Activated CD8-positive, alpha-beta memory T cell treated with anti-CD3 and anti-CD28 coated beads, Interleukin-2, amount 50 U/mL, for 4 hours (primary cell): ENCODE data around the gene BCAP31.

Experiments
- DNase-seq: peaks from one replicate; pipeline ENCODE4 v3.0.0-alpha.2; 2020

The BCAP31 gene

DNA sequence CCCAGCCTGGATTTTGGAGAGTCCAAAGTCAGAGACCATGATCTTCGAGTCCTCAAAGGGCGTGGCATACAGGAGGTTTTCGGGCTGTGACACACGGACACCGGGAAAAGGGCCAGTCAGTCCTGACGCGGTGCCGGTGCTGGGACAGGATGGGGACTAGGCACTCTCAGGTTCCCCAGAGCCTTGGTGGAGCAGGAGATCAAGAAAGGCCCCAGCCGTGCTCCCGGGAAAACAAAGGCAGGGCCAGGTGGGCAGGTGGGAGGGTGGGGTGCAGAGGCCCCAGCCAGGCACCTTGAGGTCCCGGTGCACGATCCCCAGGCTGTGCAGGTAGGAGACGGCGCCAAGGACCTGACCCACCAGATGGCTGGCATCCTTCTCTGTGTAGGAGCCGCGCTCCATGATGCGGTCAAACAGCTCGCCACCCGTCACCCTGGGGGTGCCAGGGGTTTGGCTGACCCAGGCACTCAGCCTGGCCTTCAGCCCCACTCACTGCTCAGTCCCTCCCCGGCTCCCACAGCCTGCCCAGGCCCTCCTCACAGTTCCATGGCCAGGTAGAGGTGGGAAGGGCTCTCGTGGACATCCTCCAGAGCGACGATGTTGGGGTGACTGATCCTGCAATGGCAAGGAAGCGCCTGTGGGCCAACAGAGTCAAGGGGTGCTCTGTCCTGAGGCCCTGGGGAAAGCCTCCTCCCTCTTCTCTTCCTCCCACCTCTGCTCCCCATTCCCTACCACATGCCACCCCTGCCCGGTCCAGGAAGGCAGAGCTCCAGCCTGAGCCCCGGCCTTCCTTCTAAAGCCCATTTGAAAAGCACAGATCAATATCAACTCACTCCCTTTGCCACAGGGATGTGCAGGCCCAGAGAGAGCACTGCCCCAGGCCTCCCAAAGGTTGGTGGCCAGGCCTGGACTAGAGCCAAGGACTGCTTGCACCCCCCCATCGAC, 52.3 kb downstream of the BCAP31 start:
- no peak for DNase-seq

DNA sequence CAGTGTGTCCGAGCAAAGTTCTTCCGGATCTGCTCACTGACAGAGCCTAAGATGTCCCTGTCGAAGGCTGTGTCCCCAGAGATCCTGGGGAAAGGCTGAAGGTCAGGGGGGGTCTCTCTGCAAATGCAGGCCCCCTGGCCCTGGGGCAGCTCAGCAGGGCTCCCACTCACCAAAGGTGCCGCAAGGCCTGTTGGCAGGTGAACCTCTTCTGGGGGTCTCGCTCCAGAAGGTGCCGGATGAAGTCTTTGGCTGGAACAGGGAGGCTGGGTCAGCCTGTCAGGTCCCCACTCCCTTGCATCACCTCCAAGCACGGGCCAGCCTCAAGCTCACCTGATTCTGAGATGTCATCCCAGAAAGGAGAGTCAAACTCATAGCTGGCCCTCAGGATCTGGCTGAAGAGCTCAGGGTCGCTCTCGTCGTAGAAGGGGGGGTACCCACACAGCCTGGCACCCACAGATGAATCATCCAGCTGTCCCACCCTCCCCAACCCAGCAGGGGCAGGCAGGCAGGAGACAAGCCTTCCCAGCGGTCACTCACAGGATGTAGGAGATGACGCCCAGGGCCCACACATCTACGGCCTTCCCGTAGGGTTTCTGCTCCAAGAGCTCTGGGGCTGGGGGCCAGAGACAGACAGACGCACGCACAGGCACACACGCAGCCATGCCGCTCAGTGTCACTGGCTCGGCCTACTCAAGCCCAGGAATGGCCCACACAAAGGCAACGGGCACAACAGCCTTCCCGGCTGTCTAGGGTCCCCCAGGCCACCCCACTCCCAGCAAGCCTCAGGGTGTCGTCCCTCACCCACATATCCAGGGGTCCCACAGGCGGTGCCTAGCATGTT, 53.2 kb downstream of the BCAP31 start:
- DNase-seq, result no peak

DNA sequence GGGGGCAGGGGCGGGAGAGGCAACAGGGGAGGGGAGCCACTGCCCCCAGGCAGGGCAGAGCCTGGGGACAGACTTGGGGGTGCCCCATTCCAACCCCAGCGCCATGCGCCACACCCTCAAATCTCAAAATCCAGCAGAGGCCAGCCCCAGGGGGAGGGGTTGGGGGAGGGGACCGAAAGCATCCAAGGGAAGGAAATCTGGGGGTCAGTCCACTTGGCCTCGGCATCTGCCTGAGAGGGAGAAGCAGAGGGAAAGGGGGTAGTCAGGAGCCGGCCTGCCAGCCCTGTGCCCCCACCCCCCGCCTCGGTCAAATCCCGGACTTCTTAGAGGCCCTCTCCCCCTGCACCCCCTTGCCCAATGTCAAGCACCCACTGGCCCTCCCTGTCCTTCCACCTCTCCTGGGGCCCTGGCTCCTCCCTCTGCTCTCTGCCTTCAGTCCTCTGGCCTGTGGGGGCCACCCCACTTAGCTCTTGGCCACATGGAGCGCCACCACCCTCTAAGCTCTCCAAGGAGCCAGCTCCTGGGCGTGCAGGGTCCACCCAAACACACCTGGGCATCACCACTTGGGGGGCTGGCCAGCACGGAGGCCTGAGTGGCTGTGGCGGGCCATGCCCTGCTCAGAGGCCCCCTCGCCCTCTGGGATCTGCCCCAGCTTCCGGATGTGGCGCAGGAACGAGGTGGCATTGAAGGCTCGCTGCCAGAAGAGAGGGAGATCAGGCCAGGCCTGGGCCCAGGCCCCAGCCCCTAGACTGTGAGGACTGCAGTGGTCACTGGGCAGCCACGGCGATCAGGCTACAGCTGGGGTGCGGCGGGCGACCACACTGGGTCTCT, 54.1 kb downstream of the BCAP31 start:
- DNase-seq, result no peak

DNA sequence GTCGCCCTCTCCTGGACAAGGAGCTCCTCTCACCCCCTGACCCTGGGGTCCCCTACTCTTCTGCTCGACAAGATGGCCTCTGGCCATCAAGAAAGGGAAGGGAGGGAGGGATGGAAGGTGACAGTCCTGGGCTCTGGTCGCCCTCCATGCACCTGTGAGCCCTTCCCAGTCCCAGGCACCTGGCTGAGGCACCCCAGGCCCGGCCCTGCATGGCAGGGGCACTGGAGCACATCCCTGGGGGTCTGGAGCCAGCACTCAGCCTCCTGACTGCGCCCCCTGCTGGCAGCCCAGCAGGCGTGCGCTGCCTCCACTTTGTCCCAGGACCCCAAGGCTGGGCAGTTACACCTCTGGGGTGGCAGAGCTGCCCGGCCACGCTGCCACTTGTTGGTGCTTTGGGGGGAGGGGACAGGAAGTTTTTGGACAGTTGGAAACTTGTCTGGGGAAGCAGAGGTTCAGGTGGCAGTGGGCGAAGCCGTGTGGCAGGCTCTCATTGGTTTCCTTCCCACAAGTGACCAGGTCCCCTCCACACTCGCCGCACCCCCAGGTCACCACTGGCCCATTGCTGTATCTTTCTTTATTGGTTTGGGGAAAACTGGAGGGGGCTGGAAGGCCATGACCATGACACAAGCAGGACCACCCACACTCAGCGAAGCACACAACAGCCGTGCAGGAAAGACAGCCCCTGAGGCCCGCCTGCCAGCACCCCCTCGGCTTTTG, 54.9 kb downstream of the BCAP31 start:
- DNase-seq, result peak; percentile 47

DNA sequence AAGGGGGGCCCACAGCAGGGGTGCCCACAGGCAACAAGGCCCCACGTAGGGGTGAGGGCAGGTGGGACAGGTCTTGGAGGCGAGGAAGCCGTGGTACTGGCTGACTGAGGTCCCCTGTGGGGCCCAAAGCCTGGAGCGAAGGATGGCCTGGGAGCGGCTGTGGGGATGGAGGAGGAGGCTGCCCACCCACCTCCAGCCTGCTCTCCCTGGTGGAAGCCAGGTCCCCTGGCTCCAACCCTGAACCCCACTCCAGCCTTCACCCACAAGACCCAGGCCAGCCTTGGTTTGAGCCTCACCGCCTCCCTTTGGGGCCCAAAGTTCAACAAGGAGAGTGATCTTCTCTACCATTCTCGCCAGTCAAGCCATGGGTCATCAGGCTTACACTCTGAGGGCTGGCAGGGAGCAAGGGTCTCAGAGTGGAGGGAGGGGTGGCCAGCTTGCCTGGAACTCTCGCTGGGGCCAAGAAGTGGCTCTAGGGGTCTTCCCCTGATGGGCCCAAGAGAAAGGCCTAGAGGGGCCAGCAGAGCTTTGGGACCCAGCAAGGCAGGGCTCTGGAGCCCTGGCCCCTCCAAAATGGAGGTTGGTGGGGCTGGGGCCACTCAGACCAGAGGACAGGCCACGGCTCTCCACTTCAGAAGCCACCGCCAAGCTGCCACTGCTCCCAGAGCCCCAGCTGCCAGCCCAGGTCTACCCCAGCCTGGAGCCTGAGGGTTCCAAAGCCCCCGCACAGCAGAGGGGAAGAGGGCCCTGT, 55.6 kb downstream of the BCAP31 start:
- no peak for DNase-seq

DNA sequence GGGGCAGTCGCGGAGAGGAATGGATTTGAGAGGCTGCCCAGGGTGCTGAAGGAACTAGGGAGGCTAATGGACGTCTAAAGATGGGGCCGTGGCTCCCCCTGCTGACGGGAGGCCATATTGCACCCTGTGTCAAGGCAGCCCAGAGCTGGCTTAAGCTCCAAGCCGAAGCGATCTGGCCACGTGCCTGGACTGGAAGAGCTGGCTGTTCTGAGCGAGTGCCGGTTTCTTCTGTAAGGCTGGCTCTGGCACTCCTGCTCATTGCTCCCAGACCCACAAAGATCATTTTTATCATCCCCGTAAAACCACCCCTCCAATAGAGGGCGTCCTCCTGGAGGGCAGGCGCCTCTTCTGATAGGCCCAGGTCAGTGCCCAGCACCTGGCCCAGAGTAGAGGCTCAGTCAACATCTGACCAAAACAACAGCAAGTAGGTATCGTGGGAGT, 56.2 kb downstream of the BCAP31 start:
- peak; percentile 77 for DNase-seq

DNA sequence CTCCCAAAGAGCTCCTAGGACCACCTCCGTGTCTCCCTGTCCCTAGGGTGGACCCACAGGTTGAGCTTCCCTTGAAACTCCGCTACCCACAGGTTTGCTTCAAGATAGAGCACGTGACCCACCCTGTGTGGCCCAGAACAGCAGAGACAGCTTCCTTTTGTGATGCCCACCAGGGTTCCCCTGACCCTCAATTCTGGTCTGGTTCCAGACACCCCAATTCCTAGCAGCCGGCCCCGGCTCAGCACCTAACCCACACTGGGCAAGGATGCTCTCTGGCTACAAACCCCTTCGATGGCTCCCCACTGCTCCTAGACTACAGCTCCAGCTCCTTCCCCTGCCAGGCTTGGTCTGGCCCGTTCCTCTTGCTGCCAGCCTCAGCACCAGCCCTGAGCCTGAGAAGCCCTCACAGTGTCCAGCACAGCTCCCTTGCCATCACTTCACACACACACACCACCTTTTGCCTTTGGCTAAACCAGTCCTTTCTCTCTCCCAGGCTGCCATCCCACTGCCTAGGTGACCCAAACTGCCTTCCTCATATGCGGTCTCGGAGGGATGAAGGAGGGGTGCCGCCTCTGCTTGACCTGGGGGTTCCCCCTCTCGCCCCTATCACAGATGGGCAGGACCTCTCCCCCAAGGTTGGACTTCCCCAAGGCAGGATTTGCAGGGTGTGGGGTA, 56.8 kb downstream of the BCAP31 start:
- DNase-seq, result no peak

DNA sequence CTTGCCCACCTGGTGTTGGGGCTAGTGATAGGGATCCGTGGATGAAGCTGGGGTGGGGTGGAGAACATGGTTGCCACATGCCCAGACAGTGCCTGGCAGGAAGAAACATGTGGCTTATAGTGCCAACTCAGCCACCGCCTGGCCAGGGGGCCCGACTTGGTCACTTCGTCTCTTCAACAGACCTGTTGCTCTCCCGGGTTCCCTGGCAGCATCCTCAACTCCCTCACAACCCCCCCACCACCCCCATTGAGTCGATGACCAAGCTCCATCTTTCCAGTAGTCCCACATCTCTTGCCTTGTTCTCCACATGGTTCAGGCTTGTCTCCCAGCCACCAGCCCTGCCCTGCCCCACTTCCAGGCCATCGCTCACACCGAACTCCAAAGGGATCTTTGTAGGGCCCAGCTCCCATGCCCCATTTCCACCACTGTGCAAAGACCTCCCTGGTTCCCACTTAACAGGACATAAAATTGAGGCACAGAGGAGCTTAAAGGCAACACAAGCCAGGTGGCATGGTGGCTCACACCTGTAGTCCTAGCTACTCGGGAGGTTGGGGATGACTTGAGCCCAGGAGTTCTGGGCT, 58.4 kb downstream of the BCAP31 start:
- no peak for DNase-seq

DNA sequence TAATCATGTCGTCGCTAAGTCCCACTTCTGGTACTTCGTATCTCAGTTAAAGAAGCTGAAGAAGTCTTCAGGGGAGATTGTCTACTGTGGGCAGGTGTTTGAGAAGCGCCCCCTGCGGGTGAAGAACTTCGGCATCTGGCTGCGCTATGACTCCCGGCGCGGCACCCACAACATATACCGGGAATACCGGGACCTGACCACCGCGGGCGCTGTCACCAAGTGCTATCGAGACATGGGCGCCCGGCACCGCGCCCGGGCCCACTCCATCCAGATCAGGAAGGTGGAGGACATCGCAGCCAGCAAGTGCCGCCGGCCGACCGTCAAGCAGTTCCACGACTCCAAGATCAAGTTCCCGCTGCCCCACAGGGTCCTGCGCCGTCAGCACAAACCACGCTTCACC, 61.9 kb downstream of the BCAP31 start:
- DNase-seq, result peak; percentile 63

DNA sequence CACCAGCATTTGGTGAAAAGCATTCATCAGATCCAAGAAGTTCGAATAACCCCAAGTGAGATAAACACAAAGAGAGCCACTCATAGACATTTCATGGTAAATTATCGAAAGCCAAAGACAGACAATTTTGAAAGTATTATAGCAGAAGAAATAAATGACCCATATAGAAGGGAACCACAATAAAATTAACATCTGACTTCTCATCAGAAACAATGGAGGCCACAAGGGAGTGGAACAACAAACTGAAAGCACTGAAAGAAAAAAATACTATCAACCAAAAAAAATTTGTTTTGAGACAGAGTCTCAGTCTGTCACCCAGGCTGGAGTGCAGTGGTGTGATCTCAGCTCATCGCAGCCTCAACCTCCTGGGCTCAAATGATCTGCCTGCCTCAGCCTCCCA, 64.9 kb downstream of the BCAP31 start:
- DNase-seq, result no peak

DNA sequence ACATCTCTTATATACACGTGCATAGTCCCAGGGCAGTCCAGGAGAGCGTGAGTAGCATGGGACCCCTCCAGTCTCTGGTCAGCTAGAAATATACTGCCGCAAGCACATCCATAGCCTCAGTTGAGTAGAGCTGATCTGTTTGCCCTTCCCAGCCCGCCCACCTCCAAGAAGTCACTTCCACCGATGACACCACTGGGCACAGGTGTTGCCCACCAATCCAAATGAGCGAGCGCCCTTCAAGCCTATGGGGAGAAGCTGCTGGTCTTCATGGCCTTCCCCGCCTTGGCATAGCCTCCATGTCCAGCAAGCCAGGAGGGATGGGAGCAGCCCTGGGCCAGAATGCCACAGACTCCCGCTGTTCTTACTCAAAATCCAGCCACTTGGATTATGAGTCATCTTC, 67.0 kb downstream of the BCAP31 start:
- no peak for DNase-seq

DNA sequence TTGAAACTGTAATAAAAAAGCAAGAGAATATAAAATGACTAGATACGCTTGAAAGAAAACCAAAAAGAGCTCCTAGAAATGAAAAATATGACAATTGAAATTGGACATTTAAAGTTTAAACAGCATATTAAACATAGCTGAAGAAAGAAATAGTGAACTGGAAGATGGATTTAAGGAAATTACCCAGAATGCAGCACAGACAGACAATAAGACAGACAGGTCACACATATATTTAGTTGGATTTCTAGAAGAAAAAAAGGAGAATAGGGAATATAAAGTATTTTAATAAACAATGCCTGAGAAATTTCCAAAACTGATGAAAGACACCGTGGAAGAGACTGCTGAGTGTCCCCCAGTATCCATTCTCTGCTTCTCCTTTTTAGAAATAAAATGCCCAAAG, 70.6 kb downstream of the BCAP31 start:
- no peak for DNase-seq

DNA sequence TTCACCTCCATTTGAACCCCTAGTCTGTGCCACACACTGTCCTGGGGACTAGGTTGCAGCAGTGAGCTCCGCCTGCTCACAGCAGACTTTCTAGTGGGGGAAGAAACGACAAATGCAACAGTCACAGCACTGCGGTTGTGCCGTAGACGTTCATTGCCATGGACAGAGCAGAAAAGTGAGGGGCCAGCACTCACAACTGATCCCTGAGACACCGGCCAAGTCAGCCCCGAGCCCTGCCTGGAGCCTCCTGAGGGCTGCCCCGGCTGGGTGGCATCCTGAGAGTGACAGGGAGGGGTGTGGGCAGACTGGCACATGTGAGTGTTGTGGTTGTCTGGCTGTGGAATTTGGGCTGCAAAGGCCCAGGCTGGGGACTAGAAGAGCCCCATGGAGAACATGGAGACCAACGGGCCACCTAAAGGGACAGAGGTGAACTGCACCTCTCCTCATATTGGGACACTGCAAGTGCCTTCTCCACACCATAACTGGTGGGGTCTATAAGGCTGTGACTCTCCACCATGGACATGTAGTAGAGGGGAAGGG, 72.6 kb downstream of the BCAP31 start:
- peak; percentile 13 for DNase-seq

DNA sequence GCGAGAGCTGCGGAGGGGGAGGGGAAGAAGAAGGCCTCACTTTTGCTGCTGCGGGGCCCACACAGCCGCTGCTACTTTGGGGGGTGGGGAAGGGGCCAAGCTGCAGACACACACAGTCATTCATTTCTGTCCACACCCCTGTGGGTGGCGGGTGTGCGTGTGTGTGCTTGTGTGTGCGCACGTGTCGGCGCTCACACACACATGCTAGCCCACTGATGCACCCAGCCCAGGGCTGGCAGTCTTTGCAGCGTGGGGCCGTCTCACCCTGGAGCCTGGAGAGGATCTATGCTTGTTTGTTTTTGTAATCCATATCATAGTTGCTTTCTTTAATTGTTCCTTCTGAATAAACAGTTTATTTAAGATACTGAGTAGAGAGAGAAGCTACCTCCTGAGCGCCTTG, 73.2 kb downstream of the BCAP31 start:
- no peak for DNase-seq
